Panc1 (cell line): ENCODE results near the gene HTN3. TPM values are rescaled to one million over a fixed set of nuclear protein-coding genes. Genes with fewer than 3 reads are reported as not detected.
"Not testable (repeated sequence)": the region's sequence is repeated elsewhere in the genome, so short reads cannot be mapped to it uniquely, and the experiment has no call there.

Experiments
- ATAC-seq: fragments of 200-7000 bp; cut with Tn5 transposase; 2 replicates; pipeline ENCODE4 v1.9.1; 2020; ENCODE audit warnings: mild to moderate bottlenecking, moderate library complexity
- BruUV-seq: library from RNA; stranded (reverse); fragments of 400-500 nt; replicated peaks from 2 replicates; lab custom pipeline; 2021; lab: Mats Ljungman, UMichigan
- CTCF ChIA-PET: fragments of 300-600 bp; sonication (Branson Sonifier 250); formaldehyde crosslinking; loops from one replicate; lab custom pipeline; 2022; ENCODE audit warnings: antibody characterized with exemption; lab: Charles Lee
- POLR2A ChIA-PET: fragments of 300-600 bp; sonication (Branson Sonifier 250); formaldehyde crosslinking; loops from one replicate; lab custom pipeline; 2022; ENCODE audit warnings: antibody characterized with exemption; lab: Charles Lee
- DNase-seq: peaks from one replicate; pipeline ENCODE4 v3.0.0-alpha.2; 2010; ENCODE audit warnings: low read depth, low spot score
- H3K27ac ChIP-seq: 2 replicates; pipeline ENCODE4 v1.5.1; 2011; ENCODE audit warnings: mild to moderate bottlenecking, low read length, inconsistent platforms
- H3K27me3 ChIP-seq: fragments of 200-500 bp; sonication (Bioruptor generic); 2 replicates; pipeline ENCODE4 v1.6.0; 2014; ENCODE audit warnings: low read length, inconsistent platforms; ENCODE audit not compliant: control insufficient read depth, insufficient read depth
- H3K36me3 ChIP-seq: fragments of 200-500 bp; sonication (Bioruptor generic); 2 replicates; pipeline ENCODE4 v1.5.1; 2014; ENCODE audit warnings: inconsistent platforms, mild to moderate bottlenecking, low read length, moderate library complexity; ENCODE audit not compliant: control insufficient read depth, insufficient read depth
- H3K4me1 ChIP-seq: 2 replicates; pipeline ENCODE4 v1.5.1; 2011; ENCODE audit warnings: inconsistent platforms, mild to moderate bottlenecking, low read length, moderate library complexity; ENCODE audit not compliant: control insufficient read depth, insufficient read depth
- H3K4me3 ChIP-seq, 2 experiments: 2 replicates each; pipeline ENCODE4 v1.5.1; 2011 to 2012; ENCODE audit warnings: low read depth in 2 of 2, low read length in 2 of 2, mild to moderate bottlenecking in 2 of 2, inconsistent platforms in 1 of 2, moderate library complexity in 1 of 2
- H3K9me3 ChIP-seq: fragments of 200-500 bp; sonication (Bioruptor generic); 2 replicates; pipeline ENCODE4 v1.5.1; 2014; ENCODE audit warnings: low read depth, mild to moderate bottlenecking, inconsistent platforms, low read length, moderate library complexity; ENCODE audit not compliant: control insufficient read depth, insufficient read depth
- POLR2AphosphoS5 ChIP-seq: IDR thresholded peaks from 2 replicates; pipeline ENCODE4 v1.6.1; 2012; ENCODE audit warnings: mild to moderate bottlenecking, low read depth, low read length, moderate library complexity
- SIN3A ChIP-seq: IDR thresholded peaks from 2 replicates; pipeline ENCODE4 v1.6.1; 2012; ENCODE audit warnings: low read depth, mild to moderate bottlenecking, low read length, moderate library complexity, borderline replicate concordance; ENCODE audit not compliant: insufficient read depth
- TCF7L2 ChIP-seq: IDR thresholded peaks from 2 replicates; pipeline ENCODE4 v1.6.1; 2011; ENCODE audit warnings: mild to moderate bottlenecking, low read depth, low read length, inconsistent platforms
- in situ Hi-C: cut with HindIII; loops from 2 replicates; pipeline ENCODE4 v1.10.0; 2016; ENCODE audit warnings: low sequenced_read_pairs, low pct_unique_long_range_greater_than_20kb
- intact Hi-C: fragments of 100-400 bp; cut with micrococcal nuclease; formaldehyde crosslinking; loops from one replicate; pipeline ENCODE4 v1.10.0; 2022; ENCODE audit not compliant: unreplicated experiment
- total RNA-seq: library from RNA; stranded (reverse); gene quantifications from one replicate; pipeline ENCODE4 v1.2.1, GENCODE V29; 2021; ENCODE audit not compliant: unreplicated experiment
- TF ChIP-seq, protein P1 (sequence below), 2 experiments: IDR thresholded peaks; 2 replicates each; pipeline ENCODE4 v1.6.1; 2011 to 2012; ENCODE audit warnings: low read depth in 2 of 2, control low read depth in 1 of 2, low read length in 1 of 2, mild to moderate bottlenecking in 1 of 2, moderate library complexity in 1 of 2; ENCODE audit not compliant: insufficient read depth in 1 of 2
- TF ChIP-seq, protein P2 (sequence below): fragments of 450-650 bp; IDR thresholded peaks from 2 replicates; pipeline ENCODE4 v1.5.1; 2017; ENCODE audit warnings: mild to moderate bottlenecking

Gene HTN3
- total RNA-seq, 1 experiment from 2014 or later = not detected

DNA sequence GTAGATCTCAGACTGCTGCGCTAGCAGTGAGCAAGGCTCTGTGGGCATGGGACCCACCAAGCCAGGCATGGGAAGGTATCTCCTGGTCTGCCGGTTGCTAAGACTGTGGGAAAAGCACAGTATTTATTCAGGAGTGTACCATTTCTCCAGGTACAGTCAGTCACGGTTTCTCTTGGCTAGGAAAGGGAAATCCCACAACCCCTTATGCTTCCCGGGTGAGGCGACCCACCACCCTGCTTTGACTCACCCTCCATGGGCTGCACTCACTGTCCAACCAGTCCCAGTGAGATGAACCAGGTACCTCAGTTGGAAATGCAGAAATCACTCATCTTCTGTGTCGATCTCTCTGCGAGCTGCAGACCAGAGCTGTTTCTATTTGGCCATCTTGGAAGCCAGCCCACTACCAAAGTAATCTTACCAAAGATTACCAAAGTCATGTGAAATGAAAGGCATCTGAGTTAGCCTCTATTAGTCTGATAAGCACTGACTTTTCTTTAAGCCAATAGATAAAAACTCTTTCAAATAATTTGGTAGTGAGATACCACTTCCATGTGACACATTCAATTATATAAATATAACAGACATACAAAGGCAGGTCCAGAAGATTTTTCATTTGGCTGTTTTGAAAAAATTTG is 13.5 kb downstream of the HTN3 start:
- H3K4me1 ChIP-seq = no peaks in the 10 kb centered on the region
- no TSS peak for BruUV-seq
- in situ Hi-C loops = no loop called here
- ChIA-PET POLR2A (no interaction called here), CTCF (no interaction called here)
- no peak for DNase-seq
- intact Hi-C loops = no loop called here
- TF ChIP-seq TCF7L2 (no peak), SIN3A (no peak), POLR2AphosphoS5 (no peak)
- TF ChIP-seq, protein P1, sequence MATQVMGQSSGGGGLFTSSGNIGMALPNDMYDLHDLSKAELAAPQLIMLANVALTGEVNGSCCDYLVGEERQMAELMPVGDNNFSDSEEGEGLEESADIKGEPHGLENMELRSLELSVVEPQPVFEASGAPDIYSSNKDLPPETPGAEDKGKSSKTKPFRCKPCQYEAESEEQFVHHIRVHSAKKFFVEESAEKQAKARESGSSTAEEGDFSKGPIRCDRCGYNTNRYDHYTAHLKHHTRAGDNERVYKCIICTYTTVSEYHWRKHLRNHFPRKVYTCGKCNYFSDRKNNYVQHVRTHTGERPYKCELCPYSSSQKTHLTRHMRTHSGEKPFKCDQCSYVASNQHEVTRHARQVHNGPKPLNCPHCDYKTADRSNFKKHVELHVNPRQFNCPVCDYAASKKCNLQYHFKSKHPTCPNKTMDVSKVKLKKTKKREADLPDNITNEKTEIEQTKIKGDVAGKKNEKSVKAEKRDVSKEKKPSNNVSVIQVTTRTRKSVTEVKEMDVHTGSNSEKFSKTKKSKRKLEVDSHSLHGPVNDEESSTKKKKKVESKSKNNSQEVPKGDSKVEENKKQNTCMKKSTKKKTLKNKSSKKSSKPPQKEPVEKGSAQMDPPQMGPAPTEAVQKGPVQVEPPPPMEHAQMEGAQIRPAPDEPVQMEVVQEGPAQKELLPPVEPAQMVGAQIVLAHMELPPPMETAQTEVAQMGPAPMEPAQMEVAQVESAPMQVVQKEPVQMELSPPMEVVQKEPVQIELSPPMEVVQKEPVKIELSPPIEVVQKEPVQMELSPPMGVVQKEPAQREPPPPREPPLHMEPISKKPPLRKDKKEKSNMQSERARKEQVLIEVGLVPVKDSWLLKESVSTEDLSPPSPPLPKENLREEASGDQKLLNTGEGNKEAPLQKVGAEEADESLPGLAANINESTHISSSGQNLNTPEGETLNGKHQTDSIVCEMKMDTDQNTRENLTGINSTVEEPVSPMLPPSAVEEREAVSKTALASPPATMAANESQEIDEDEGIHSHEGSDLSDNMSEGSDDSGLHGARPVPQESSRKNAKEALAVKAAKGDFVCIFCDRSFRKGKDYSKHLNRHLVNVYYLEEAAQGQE (IDR thresholded peaks at IDR 0.05; ENCODE audit: insufficient read depth in 1 of 2, low read depth in 2 of 2, low read length in 1 of 2) = no peak
- TF ChIP-seq, protein P2, sequence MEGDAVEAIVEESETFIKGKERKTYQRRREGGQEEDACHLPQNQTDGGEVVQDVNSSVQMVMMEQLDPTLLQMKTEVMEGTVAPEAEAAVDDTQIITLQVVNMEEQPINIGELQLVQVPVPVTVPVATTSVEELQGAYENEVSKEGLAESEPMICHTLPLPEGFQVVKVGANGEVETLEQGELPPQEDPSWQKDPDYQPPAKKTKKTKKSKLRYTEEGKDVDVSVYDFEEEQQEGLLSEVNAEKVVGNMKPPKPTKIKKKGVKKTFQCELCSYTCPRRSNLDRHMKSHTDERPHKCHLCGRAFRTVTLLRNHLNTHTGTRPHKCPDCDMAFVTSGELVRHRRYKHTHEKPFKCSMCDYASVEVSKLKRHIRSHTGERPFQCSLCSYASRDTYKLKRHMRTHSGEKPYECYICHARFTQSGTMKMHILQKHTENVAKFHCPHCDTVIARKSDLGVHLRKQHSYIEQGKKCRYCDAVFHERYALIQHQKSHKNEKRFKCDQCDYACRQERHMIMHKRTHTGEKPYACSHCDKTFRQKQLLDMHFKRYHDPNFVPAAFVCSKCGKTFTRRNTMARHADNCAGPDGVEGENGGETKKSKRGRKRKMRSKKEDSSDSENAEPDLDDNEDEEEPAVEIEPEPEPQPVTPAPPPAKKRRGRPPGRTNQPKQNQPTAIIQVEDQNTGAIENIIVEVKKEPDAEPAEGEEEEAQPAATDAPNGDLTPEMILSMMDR = no peak
- H3K27me3 ChIP-seq = no peaks in the 10 kb centered on the region
- H3K9me3 ChIP-seq = no peaks in the 10 kb centered on the region
- no peak for ATAC-seq
- no peaks in the 10 kb centered on the region for H3K36me3 ChIP-seq
- H3K27ac ChIP-seq = no peak overlapping the region
- H3K4me3 ChIP-seq = no peak overlapping the region

DNA sequence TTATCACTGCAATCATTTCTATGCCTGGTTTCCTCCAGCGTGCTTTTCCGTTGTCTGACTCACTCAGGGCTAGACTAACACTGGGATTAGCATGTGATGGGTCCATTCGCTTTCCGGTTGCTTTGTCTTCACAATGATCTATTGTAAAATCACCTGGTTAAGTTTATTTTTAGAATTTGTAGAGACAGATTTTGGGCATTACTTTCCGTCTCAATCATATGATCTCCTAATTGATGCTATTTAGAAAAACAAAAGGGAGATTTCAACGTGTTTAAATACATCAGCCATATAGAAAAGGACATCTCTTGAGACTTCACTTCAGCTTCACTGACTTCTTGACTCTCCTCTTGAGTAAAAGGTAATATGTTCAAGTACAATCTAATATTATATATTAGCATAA is 21.9 kb downstream of the HTN3 start, which contains the start of gene HTN1:
HTN1 (plus strand) TSS at position 301 of the 400 bp plus-strand sequence. CDS start 2,639 bp downstream, outside the sequence.
- POLR2A ChIA-PET, DNase-seq, H3K36me3 ChIP-seq, H3K9me3 ChIP-seq, CTCF ChIA-PET, H3K27me3 ChIP-seq, intact Hi-C loops, BruUV-seq, H3K27ac ChIP-seq, ATAC-seq, H3K4me3 ChIP-seq, in situ Hi-C loops, H3K4me1 ChIP-seq: not testable (repeated sequence)

DNA sequence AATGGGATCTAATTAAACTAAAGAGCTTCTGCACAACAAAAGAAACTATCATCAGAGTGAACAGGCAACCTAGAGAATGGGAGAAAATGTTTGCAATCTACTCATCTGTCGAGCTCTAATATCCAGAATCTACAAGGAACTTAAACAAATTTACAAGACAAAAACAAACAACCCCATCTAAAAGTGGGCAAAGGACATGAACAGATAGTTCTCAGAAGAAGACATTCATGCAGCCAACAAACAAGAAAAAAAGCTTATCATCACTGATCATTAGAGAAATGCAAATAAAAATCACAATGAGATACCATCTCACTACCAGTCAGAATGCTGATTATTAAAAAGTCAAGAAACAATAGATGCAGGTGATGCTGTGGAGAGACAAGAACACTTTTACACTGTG is 28.3 kb downstream of the HTN3 start:
- ATAC-seq, H3K4me1 ChIP-seq, H3K36me3 ChIP-seq, CTCF ChIA-PET, DNase-seq, H3K9me3 ChIP-seq, BruUV-seq, H3K27me3 ChIP-seq, intact Hi-C loops, H3K27ac ChIP-seq, in situ Hi-C loops, H3K4me3 ChIP-seq, POLR2A ChIA-PET: not testable (repeated sequence)
